Activated naive CD4-positive, alpha-beta T cell treated with Interleukin-2 at 50 U/mL for 16 hours (primary cell): ENCODE data around the gene TRIM47.

Experiments
- DNase-seq: peaks from one replicate; pipeline ENCODE4 v3.0.0-alpha.2; 2020

Gene TRIM47

GRCh38 chr17:75878174-75878998 lies at the start of gene TRIM47:
Gene TRIM47, minus strand, starts transcription at chr17:75878581. Its CDS starts 33 bp downstream, at chr17:75878548.
- DNase-seq = no peak

- DNase-seq = no peak
These were observed 49.0 kb upstream of the TRIM47 start for GRCh38 chr17:75927286-75927922.

DNA sequence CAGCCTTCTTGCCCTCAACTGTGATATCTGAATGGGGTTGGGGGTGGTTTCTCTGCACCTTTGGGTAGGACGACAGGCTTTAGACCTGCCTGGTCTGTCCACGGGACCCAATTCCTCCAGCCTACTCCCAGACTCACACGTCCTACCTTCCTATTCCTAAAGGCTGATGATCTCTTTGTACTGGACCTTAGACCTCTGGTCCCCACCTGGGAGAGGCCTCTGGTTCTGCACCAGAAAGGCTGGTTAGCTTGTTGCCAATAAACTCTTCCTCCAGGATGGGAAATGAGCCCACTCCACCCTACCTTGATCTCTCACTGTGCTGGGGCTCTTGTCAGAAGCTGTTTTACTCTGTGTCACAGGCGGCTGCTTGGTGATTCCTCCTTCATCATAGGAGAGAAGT lies 48.1 kb upstream of the TRIM47 start:
- DNase-seq = no peak

- DNase-seq = no peak
These were observed 47.5 kb upstream of the TRIM47 start for GRCh38 chr17:75925912-75926311.

GRCh38 chr17:75925103-75925502 lies 46.7 kb upstream of the TRIM47 start:
- no peak for DNase-seq

DNA sequence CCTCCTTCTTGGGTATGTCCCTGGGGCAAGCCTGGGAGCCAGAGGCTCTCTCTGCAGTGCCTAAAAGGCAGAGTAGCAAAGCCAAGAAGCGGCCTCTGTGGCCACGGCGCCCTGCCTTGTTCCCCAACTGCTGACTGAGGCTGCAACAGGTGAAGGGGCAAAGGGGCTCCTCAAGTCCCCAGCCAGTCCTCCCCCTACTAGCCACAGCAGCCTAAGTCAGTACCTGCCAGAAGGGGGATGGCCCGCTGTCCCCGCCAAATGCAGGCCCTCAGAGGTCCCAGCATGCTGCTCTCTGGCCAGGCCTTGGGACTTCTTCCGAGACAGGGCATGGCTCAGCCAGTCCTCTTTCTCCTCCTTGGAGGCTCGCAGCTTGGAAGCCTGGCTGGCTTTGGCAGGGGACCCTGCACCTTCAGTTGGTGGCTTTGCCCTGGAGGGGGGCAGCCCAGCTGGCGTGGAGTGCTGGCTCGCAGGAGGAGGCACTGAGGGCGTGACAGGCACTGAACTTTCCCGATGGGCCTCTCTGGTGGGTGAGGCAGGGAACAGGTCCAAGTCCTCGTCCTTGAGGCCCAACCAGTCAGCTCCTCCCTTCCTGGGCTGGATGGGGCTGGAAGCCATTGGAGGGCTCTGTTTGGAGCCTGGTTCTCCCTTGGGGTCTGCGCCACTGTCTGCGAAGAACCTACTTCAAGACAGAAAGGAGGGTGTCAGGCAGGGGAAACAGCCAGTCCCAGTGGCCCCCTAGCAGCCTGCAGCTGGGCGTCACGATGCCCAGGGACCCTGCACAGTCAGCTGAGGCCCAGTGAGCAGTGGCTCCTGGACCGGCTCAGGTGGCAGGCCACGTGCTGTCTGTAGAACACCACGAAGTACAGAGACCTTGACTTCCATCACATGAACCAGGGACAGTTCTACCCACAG lies 44.8 kb upstream of the TRIM47 start:
- no peak for DNase-seq

- DNase-seq = no peak
These were observed 44.0 kb upstream of the TRIM47 start for GRCh38 chr17:75922173-75922961.

DNA sequence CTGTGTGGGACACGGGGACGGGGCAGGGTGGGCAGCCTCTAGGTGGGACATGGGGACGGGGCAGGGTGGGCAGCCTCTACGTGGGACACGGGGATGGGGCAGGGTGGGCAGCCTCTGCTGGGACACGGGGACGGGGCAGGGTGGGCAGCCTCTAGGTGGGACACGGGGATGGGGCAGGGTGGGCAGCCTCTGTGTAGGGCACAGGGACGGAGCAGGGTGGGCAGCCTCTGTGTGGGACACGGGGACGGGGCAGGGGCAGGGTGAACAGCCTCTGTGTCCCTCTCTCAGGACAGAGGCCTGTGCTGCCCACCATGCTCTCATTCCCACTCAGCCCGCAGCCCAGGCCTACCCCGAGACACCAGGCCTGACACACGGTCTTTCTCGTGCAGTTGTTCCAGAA lies 43.2 kb upstream of the TRIM47 start:
- no peak for DNase-seq

GRCh38 chr17:75920045-75920560 lies 41.7 kb upstream of the TRIM47 start:
- no peak for DNase-seq

DNA sequence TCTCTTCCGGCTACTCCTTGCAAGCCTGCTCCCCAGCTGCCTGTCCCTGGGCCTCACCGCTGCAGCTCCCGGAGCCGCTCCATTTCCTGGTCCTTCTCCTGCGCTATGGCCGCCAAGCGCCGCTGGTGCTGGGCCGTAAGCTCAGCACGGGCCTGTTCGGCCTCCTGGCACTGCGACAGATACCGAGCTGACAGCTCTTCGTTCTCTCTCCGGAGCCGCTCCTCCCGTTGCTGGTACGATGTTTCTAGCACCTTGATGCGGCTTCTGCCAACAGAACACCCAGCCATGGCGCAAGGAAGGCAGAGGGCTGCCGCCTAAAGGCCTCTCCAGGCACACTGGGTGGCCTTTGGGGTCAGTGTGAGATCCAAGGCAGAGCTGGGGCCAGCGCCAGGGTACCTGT lies 41.2 kb upstream of the TRIM47 start:
- DNase-seq = no peak

- DNase-seq = no peak
These were observed 39.6 kb upstream of the TRIM47 start for GRCh38 chr17:75917917-75918445.

DNA sequence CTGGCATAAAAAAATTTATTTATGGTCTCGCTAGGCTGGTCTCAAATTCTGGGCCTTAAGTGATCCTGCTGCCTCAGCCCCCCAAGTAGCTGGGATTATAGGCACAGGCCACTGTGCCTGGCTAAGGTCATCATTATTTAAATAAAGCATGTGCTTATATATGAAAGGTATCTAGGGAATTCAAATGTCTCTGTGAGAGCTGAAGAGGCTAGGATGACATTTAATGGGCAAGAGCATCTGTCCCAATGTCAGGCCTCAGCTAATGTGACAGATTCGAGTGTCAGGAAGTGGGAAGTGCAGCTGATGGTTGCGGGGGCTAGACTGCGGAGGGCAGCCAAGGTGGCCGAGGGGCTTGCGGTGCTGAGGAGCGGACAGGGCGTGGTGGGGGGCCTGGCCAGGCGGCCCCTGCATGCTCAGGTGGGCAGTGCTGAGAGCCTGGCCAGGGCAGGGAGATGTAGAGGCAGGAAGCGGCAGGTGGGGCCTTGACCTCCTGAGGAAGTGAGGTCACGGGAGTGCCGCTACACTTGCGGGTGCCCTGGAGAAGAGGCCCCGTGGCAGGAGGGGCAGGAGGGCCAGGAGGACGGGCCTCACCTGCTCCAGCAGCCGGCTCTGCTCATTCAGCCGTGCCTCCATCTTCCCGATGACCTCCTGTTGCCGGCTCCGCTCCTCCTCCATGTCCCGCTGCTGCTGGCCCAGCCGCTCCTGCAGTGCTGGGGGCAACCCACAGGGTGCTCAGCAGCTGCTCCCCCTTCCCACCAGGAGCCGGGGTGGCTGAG lies 38.9 kb upstream of the TRIM47 start:
- DNase-seq = no peak

GRCh38 chr17:75915268-75915667 lies 36.9 kb upstream of the TRIM47 start:
- DNase-seq = no peak

DNA sequence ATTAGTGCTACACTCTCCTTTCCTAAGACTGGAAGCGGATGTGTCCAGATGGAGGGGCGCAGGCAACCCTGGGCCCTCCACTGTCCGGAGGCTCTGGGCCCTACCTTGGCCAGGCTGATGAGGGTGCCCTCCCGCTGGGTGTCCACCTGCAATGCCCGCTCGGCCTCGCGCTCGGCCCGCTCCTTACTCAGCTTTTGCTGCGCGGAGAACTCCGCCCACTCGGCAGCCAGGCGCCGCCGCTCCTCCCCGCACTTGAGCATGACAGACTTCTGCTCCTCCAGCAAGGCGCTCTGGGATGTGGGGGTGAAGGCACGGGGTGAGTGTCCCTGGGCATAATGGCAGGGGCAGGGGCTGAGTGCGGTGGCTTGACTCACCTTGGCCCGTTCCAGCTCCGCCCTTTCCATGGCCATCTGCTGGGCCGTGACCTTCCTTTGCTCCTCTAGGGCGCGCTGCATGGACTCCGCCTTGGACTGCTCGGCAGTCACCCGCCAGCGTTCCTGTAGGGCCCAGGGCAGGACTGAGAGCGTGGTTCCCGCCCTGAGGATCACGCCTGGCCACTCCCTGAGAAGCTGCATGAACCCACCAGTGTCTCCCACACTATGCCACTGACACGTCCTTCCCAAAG lies 36.4 kb upstream of the TRIM47 start:
- DNase-seq = no peak

GRCh38 chr17:75913537-75914210 lies 35.3 kb upstream of the TRIM47 start:
- no peak for DNase-seq

DNA sequence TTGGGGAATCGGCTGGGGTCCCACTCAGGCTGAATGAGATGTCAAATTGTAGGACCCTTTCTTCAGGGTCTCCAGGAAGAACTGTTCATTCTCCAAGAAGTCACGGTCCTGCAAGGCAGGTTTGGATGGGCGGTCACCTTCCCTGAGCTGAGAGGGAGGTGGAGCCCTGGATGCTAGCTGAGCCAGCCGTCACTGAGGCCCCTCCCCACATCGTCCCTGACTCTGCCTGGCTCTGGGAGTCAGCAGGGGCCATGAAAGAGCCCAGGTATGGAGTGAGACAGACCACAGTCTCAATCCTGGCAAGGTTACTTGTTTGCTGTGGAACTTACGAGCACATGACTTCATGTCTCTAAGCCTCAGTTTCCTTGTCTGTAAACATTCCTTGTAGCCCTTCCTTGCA lies 32.3 kb upstream of the TRIM47 start:
- no peak for DNase-seq

DNA sequence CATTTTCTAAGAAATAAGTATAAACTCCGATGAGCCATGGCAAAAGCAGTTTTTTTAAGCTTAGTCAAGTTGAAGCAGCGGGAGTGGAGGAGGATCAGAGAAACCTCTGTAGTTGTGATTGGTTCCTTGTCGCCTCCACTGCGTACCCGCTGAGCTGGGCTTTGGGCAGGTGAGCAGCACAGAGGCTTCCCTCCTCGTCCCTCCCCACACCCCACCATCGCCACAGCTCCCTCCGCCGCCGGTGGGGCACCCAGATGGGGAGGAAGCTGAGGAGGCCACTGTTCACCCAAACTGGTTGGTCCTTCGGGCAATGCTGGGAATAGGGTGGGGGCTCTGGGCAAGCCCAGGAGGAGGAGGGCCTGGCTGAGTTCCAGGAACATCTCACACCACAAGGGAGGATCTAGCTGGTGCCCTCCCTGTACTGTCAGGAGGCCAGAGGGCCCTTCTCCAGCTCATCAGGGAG lies 31.5 kb upstream of the TRIM47 start:
- DNase-seq = no peak

DNA sequence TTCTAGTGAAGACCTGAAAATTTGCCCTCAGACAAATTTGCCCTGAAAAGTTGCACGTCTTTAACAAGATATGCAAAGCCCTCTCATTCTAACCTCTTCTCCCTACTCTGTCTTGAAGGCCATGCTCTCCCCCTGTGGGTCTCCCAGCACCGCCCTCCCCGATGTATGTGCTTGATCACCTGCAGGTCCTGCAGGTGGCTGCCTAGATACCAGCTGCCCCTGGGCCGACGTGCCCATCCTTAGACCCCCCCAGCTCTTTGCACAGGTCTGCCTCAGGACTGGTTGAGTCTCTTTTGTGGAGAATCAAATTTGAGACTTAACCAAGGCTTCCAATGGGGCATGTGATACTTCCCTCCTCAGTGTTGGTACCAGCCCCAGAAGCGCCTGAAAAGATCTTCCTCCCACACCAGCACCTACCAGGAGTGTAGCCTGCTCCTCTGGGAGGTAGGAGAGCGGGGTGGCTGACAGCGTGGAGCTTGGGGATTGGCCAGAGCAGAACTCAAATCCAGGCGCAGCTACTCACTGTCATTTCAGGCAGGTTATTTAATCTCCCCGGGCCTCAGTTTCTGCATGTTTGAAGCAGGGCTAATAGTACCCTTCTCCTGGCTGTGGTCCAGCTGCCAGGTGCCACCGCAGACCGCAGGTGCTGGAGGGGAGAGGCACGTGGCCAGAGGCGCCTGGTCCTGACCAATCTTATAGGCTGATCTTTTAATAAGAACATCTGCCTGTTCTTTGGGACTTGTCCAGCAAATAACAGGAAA lies 30.9 kb upstream of the TRIM47 start:
- no peak for DNase-seq

- no peak for DNase-seq
These were observed 29.8 kb upstream of the TRIM47 start for GRCh38 chr17:75908201-75908600.
